H4 (cell line): ENCODE results near the gene ZBTB47. TPM values are rescaled to one million over a fixed set of nuclear protein-coding genes. Genes with fewer than 3 reads are reported as not detected.

Experiments used
- DNase-seq: peaks from one replicate; pipeline ENCODE4 v3.0.0-alpha.2; 2015; ENCODE audit warnings: low spot score
- total RNA-seq: library from RNA; depleted of rRNA; stranded (reverse); fragments of >200 nt; shearing (Covaris generic); gene quantifications from 2 replicates; pipeline ENCODE4 v1.2.3, GENCODE V29; 2014

ZBTB47 gene
- total RNA-seq, 1 experiment from 2014 or later: 1.9 TPM

GRCh38 chr3:42665050-42665878, 11.8 kb downstream of the ZBTB47 start:
- no peak for DNase-seq

DNA sequence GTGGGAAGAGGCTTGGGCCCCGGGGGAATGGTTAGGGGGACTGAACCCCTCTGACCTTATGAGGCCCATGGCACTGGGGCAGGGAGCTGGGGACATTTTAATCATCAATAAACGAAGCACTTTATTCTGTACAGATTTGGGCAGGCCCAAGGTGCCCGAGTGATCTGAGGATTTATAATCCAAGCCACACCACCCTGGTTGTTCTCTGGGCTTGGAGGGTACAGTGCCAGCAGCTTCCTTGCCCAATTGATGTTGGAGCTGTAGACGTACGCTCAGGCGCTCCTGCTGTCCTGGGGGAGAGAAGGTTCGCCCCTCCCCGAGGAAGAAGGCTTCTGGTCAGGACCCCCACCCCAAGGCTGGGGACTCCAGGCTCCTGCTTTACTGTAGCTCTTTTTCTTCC, 12.5 kb downstream of the ZBTB47 start:
- DNase-seq: no peak

DNA sequence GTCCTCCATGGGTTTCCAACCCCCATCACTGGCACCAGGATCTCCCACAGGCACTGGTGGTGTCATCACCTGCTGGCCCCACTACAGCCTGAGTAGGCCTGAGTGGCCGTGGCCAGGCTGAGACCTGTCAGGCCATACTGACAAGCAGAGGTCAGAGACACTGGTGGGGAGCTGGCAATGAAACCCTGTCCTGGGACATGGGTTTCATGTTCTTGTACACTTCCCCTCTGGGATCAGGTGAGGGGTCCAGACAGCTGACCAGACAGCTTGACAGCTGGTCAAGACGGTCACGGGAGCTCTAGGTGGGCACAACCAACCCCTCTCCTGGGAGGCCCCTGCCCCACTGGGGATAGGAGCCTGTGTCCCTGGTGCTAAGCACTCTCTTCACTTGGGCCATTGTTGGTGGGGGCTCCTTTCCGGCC, 13.1 kb downstream of the ZBTB47 start:
- DNase-seq: no peak

- DNase-seq: no peak
Observed at GRCh38 chr3:42667096-42667522, 13.6 kb downstream of the ZBTB47 start.

DNA sequence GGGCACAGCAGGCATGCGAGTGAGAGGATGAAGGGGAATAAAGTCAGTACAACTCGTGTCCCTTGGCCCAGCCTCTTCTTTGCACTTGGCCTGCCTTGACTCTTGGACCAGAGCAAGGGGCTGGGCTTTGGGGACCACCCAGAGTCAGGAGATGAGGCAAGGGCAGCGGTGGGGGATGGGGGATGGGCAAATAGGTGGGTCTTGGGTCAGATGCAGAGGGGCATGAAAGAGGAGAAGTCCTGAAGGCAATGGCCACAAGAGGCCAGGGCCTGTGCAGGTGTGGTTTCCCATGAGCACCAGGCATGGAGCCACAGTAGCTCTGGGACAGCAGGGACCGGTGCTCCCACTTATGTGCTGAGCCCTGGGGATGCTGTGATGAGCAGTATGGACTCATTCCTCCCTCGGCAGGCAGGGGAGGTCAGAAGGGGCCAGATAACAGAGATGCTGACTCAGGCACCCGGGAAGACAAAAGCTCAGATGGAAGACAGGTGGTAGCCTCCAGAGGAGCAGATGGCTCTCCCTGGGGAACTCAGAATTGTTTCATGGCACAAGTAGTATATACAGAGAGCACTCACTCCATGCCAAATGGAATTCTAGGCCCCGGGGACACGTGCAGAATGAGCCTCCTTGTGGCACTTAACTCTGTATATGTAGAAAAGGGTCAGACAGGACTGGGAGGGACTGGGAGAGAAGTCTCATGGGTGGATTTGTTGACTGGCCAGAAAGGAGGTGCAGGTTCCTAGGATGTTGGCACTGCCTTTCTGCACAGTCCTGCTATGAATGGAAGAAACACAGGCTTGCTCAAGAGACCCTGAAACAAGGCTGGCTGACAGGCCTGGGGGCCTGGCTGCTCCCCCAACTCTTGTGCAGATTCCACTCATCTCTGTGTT, 14.3 kb downstream of the ZBTB47 start:
- no peak for DNase-seq

DNA sequence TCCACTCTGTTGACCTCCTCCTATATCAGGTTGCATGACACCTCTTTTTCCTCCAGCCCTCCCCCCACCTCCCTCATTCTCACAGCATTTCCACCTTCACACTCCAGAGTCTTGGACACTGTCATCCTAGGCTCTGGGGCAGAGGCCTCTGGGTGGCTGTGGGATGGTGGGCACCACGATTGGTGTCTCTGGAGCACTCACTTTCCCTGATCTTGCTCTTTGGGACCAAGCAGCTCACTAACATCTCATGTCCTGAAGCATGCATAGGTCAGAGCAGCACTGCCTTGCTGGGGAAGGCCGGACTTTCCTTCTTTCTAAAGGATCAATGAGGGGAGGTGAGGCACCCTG, 14.9 kb downstream of the ZBTB47 start:
- no peak for DNase-seq

DNA sequence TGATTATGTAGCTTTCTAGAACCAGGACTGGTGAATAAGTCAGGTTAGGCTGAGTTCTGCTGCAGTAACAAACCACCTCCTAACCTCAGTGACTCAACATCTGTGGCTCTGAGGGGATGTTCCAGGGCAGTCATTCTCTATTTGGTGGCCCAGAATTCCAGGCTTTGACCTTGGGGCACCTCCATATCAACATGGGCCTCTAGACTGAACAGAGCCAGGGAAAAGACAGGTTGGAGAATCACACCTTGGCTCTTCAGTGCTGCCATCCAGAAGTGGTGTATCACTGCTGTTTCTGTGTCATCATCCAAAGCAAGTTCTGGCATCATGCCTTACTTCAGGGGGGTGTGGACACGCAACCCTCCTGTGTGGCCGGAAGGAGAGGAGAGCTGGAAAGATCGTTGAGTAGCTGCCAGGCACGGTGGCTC, 15.3 kb downstream of the ZBTB47 start:
- DNase-seq: no peak

DNA sequence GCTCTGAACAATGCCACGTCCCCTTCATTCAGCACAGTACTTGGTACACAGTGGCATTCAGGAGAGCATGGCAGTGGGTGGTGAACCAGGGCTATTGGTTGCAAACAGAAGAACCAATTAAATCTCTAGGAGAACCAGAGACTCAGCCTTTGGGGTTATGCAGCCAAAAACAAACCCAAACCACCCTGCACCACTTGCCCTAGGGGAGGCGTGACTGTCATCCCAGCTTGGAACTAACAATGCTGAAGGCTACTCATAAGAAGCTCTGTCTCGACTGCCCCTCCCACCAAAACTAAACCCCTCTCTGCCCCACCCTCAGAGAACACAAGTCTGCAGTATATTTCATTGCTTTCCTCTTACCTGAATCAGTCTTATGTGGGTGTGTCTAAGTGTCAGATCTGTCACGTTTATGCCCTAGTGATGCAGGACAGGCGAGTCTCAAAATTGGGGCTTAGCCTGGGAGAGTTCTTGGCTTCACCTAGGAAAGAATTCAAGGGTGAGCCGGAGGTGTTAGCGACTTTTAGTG, 16.6 kb downstream of the ZBTB47 start:
- DNase-seq: no peak

DNA sequence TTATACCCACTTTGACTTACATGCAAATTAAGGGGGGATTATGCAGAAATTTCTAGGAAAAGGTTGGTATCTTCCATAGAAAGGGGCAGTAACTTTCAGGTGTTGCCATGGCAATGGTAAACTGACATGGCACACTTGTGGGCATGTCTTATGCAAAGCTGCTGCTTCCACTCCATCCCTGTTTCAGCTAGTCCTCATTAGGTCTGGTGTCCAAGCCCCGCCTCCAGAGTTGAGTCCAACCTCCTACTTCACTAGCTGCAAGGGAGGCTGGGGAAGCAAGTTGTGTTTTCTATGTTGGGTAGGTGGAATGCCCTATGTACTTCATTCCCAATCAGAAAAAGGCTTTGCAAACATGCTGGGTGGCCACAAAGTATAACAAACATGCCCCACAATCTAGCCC, 17.2 kb downstream of the ZBTB47 start:
- DNase-seq: no peak

GRCh38 chr3:42672515-42672914, 19.0 kb downstream of the ZBTB47 start:
- DNase-seq: no peak

DNA sequence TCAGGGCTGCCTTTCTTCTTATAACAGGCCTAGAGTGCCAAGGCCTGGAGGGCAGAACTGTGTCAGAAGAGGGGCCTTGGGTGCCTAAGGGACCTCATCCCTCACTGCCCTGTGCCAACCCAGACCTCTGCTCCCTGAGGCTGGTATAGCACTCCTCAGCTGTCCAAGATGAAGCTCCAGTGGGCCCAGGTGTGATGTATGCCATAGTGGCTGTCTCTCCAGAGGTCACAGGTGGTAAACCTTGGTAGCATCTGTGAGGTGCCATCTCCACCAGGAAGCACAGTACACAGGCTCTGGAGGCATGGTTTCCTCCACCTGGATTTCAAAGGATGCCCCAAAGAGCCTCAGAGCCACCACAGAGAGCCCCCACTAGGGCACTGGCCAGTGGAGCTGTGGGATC, 19.6 kb downstream of the ZBTB47 start:
- no peak for DNase-seq

GRCh38 chr3:42674146-42674545, 20.6 kb downstream of the ZBTB47 start:
- no peak for DNase-seq

DNA sequence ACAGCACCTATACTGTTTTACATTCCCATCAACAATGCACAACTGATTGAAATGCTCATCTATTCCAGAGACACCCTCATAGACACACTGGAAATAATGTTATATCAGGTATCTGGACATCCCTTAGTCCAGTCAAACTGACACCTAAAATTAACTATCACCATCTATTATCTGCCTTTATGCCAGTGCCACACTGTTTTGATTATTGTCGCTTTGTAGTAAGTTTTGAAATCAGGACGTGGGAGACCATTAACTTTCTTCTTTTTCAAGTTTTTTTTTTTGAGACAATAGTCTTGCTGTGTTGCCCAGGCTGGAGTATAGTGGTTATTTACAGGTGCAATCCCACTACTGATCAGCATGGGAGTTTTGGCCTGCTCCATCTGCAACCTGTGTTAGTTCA, 22.4 kb downstream of the ZBTB47 start:
- no peak for DNase-seq

DNA sequence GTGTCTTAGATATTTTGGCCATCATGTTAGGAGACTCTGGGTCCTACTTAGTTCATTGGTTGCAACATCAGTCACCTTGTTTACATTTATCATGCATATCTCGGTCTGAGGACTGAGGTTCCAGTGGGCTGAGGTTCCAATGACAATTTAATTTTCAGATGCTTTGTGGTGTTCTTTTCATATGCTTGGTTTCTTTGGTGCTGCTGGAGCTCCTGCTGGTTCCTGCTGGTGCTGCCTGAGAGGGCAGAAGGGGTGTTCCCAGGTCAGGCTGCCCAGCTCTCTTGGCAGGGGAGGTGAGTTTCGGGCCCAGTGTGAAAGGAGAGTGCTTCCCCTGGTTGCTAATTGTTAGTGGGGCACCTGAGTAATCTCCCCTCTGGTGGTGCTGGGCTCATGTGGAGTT, 24.9 kb downstream of the ZBTB47 start:
- no peak for DNase-seq

GRCh38 chr3:42680271-42680670, 26.8 kb downstream of the ZBTB47 start:
- DNase-seq: no peak

DNA sequence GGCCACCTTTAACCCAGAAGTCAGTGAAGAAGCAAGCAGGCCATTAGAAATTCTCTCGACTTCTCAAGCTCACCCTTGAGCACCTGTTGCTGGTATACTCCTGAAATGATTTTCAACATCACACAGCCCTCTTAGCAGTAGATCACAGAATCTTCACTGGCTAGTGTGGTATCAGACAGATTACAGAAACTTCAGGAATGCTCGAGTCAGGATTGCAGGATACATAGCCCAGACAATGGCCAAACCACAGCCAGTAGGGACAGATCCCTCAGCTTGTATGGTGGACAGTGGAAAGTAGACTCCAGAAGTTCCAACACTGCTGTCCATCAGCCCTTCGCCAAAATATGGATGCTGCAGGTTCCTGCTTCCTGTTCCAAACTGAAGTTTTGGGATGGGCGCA, 27.3 kb downstream of the ZBTB47 start:
- no peak for DNase-seq

- DNase-seq: no peak
Observed at GRCh38 chr3:42681361-42682038, 28.0 kb downstream of the ZBTB47 start.

DNA sequence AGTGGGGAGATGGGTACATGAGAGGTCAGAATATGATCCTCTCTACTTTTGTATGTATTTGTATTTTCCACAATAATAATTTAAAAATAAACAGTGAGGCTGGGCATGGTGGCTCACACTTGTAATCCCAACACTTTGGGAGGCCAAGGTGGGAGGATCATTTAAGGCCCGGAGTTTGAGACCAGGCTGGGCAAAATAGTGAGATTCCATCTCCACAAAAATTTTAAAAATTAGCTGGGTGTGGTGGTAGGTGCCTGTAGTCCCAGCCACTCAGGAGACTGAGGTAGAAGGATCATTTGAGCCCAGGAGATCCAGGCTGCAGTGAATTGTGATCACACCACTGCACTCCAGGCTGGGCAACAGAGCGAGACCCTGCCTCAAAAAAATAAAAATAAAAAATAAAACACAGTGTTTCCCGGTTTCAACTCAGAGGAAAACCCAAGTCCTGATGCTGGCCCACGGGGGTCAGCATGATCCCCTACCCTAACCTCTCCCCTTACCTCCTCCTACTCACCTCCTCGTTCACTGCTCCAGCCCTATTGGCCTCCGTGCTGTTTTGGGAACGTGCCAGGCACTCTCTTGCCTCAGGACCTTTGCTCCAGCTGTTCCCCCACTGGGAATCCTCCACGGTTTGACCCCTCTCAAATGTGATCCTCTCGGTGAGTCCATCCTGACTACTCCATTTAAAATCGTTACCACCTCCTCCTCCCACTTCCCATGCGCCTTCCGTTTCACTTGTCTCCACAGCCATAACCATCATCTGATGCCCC, 29.0 kb downstream of the ZBTB47 start:
- DNase-seq: no peak

DNA sequence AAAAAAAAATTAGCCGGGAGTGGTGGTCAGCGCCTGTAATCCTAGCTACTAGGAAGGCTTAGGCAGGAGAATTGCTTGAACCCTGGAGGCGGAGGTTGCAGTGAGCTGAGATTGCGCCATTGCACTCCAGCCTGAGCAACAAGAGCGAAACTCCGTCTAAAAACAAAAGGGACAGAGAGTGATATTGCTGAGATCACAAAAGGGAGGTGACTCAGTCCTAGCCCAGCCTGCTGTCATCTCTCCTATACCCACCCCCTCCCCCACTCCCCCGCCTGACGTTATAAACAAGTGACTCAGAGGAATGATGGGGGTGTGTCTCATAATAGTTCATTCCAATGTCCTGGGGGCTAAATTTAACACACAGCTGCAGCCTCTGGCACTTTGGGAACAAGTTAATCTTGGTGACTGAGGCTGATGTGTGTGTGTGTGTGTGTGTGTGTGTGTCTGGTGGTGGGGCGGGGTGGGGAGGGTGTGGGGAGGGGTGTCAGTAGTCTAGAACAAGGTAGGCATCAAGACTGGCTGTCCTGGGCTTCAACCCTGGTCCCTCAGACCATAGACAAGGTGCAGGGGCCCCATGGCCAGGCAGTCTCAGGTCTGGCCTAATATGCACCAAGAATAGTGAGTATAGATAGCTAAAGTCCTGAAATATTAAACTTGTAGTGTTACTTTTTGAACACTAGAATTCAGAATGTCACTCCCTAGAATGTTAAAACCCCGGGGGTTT, 30.5 kb downstream of the ZBTB47 start:
- peak; percentile 81 for DNase-seq

DNA sequence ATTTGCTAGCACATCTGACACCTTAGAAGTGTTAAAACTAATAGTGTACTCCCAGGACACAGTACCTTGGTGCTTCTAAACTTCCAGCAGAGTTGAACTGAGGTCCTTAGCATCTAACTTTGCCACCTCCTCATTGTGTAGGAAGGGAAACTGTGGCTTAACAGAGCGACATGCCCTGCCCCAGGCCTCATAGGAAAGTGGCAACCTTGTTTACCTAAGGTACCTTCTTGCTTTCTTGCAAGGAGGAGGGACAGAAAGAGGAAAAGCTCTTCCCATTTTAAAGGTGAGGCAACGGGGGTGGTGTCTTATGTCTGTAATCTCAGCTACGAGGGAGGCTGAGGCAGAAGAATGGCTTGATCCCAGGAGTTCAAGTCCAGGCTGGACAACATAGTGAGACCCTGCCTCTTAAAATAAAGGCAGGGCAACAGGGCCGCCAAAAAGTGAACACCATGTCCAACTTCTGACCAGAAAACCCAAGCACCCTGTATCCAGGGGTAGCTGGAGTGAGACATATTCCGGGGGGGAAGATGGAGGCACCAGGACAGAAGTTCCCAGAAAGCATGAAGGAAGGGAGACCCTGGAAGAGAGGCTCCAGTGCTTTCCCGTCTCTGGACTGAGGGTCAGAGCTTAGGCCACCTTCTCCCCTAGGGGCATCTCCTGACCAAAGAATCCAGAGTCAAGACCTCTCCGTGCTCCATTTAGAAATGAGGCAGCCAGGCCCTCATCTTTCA, 31.3 kb downstream of the ZBTB47 start:
- DNase-seq: no peak
